HG03095 (cell line): ENCODE data around the gene MAP2K2.

Experiments
- ATAC-seq: cut with Tn5 transposase; IDR thresholded peaks from one replicate; pipeline ENCODE4 v1.9.1; 2021; ENCODE audit warnings: moderate library complexity; ENCODE audit not compliant: unreplicated experiment

The MAP2K2 gene

GRCh38 chr19:4045597-4046361, 78.1 kb downstream of the MAP2K2 start:
- no peak for ATAC-seq

- ATAC-seq: no peak
These were observed 78.9 kb downstream of the MAP2K2 start for GRCh38 chr19:4044990-4045465.

GRCh38 chr19:4043966-4044715, 79.8 kb downstream of the MAP2K2 start:
- no peak for ATAC-seq

GRCh38 chr19:4043401-4043800, 80.5 kb downstream of the MAP2K2 start:
- ATAC-seq: no peak

GRCh38 chr19:4042731-4043082, 81.2 kb downstream of the MAP2K2 start:
- ATAC-seq: no peak

GRCh38 chr19:4042064-4042730, 81.7 kb downstream of the MAP2K2 start:
- ATAC-seq: no peak
